Choroid plexus epithelial cell (primary cell): ENCODE data around the gene AGBL2.
"Not testable (repeated sequence)": the region's sequence is repeated elsewhere in the genome, so short reads cannot be mapped to it uniquely, and the experiment has no call there.

Experiments used
- DNase-seq: peaks from one replicate; pipeline ENCODE4 v3.0.0-alpha.2; 2010; ENCODE audit warnings: low read depth
- H3K4me3 ChIP-seq: 2 replicates; pipeline ENCODE4 v1.5.1; 2011; ENCODE audit warnings: low read depth, mild to moderate bottlenecking, control low read depth, low read length, moderate library complexity
- TF ChIP-seq, protein P1 (sequence below): conservative IDR thresholded peaks from 2 replicates; pipeline ENCODE4 v1.5.1; 2011; ENCODE audit warnings: low read depth, mild to moderate bottlenecking, control low read depth, inconsistent platforms, low read length, moderate library complexity

AGBL2 gene, protein sequence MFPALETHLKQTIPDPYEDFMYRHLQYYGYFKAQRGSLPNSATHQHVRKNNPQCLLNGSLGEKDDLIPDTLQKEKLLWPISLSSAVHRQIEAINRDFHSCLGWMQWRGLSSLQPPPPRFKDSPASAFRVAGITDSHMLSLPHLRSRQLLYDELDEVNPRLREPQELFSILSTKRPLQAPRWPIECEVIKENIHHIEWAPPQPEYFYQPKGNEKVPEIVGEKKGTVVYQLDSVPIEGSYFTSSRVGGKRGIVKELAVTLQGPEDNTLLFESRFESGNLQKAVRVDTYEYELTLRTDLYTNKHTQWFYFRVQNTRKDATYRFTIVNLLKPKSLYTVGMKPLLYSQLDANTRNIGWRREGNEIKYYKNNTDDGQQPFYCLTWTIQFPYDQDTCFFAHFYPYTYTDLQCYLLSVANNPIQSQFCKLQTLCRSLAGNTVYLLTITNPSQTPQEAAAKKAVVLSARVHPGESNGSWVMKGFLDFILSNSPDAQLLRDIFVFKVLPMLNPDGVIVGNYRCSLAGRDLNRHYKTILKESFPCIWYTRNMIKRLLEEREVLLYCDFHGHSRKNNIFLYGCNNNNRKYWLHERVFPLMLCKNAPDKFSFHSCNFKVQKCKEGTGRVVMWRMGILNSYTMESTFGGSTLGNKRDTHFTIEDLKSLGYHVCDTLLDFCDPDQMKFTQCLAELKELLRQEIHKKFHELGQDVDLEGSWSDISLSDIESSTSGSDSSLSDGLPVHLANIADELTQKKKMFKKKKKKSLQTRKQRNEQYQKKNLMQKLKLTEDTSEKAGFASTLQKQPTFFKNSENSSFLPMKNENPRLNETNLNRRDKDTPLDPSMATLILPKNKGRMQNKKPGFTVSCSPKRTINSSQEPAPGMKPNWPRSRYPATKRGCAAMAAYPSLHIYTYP

DNA sequence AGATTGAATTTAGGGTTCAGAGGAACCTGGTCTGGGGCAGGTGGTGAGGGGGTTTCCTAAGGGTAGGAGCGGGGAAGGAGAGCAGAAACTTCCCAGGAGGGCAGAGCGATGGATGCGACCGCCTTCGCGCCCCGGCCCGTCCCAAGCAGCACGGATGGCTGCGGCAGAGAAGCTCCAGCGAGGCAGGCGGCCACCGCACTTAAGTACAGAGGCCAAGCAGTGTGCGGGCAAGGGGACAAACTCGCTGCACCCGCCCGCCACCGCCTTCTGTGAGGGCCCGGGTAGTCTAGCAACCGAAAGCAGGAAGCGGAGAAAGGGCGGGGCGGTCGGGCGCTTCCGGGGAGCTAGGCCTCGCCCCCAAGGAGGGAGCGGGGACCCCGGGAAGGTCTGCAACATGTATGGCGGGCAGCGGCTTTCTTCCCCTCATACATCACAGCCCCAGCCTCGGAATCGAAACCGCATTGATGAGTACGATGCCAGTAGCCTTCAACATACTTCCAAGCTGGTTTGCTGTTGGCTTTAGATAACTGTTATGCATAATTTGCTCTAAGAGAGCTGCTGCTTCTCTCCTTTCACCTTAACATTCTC, at the start of gene AGBL2:
Gene AGBL2, minus strand, starts transcription at position 288 of the 588 bp plus-strand sequence. CDS start 719 bp downstream, outside the sequence.
- TF ChIP-seq, protein P1, sequence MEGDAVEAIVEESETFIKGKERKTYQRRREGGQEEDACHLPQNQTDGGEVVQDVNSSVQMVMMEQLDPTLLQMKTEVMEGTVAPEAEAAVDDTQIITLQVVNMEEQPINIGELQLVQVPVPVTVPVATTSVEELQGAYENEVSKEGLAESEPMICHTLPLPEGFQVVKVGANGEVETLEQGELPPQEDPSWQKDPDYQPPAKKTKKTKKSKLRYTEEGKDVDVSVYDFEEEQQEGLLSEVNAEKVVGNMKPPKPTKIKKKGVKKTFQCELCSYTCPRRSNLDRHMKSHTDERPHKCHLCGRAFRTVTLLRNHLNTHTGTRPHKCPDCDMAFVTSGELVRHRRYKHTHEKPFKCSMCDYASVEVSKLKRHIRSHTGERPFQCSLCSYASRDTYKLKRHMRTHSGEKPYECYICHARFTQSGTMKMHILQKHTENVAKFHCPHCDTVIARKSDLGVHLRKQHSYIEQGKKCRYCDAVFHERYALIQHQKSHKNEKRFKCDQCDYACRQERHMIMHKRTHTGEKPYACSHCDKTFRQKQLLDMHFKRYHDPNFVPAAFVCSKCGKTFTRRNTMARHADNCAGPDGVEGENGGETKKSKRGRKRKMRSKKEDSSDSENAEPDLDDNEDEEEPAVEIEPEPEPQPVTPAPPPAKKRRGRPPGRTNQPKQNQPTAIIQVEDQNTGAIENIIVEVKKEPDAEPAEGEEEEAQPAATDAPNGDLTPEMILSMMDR: no peak
- H3K4me3 ChIP-seq: peak within 1 kb of the TSS; percentile 93
- peak; percentile 64 for DNase-seq

DNA sequence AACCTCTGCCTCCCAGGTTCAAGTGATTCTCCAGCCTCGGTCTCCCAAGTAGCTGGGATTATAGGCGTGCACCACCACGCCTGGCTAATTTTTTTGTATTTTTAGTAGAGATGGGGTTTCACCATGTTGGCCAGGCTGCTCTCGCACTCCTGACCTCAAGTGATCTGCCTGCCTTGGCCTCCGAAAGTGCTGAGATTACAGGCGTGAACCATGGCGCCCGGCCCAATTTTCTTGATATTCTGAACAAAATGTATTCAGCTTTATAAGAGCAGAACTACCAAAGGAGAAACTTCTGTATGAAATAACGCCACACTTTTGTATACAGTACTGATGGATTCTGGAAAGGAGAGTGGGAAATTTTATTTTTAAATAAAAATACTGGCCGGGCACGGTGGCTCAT, 44.1 kb upstream of the AGBL2 start:
- DNase-seq, H3K4me3 ChIP-seq: not testable (repeated sequence)

DNA sequence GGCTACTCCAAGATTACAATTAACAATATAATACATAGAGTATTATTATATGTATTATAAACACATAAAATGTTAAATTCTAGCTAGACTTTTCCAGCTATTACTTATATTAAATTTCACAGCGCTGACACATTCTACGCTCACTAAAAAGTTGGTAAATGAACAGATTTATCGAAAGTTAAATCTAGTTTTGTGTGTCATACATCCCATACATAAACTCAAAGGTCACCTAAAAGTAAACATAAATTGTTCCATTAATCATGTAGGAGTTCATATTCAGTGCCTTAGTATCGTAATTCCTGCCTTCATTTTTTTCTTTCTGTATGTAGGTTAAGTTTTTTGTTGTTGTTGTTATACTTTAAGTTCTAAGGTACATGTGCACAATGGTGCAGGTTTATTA, 41.0 kb upstream of the AGBL2 start:
- DNase-seq: no peak
- H3K4me3 ChIP-seq: no peak overlapping the region
- TF ChIP-seq, protein P1: no peak

DNA sequence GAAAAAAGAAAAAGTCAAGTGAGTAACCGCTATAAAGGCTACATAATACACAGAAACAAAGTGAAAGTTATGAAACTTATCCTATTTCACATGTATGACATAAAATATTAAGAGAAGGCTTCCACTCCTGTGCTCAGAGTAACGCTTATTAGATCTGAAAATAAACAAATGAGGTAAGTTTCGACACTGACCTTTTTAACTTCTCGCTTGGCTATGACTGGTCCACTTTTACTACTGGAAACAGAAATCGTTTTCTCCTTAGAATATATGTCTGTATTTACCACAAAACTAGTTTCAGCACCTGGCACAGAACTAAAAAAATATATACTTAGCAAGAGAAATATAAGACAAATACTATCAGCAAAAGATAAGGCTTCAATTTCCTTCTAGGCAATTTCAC, 35.6 kb upstream of the AGBL2 start:
- no peak for DNase-seq
- no peak overlapping the region for H3K4me3 ChIP-seq
- TF ChIP-seq, protein P1: no peak

DNA sequence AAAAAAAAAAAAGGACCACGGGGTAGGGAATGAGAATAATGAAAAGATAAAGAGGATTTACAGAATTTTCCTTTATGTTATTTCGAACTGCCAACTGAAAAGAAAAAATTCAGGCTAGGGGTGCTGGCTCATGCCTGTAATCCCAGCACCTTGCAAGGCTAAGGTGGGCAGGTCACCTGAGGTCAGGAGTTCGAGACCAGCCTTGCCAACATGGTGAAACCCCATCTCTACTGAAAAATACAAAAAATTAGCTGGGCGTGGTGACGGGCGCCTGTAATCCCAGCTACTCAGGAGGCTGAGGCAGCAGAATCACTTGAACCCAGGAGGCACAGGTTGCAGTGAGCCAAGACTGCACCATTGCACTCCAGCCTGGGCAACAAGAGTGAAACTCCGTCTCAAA, 27.3 kb upstream of the AGBL2 start:
- not testable (repeated sequence) for H3K4me3 ChIP-seq

DNA sequence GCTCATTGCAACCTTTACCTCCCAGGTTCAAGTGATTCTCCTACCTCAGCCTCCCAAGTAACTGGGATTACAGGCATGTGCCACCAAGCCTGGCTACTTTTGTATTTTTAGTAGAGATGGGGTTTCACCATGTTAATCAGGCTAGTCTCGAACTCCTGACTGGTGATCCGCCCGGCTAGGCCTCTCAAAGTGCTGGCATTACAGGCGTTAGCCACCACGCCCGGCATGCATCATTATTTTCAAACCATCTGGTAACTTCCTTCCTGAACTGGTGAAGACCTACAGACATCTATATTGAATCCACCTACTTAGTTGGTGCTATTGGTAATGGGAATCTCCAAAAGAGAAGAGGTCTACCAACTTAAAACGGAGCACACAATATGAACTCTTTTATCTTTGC, 22.6 kb upstream of the AGBL2 start:
- not testable (repeated sequence) for DNase-seq, H3K4me3 ChIP-seq

More for the DNA sequence above, 27.3 kb upstream of the AGBL2 start:
- DNase-seq: not testable (repeated sequence)

DNA sequence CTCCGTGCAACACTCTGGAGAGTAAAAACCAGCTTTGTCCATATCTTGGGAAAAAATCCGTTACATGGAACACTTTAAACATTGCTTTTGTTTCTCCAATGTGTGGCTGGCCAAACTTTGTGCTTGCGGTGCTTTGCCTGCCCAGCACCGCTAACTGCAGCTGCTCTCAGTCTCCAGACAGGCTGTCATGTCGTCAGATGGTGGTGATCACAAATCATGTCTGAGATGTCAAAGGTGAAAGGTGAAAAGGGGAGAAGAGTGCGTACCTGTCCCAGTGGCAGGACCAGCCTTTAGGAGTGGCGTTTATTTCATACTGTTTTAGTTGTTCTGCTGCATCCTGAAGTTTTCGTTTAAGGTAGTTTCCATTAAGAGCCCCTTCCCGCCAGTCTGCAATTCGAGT, 17.1 kb upstream of the AGBL2 start:
- TF ChIP-seq, protein P1: no peak
- H3K4me3 ChIP-seq: no peak overlapping the region
- no peak for DNase-seq

DNA sequence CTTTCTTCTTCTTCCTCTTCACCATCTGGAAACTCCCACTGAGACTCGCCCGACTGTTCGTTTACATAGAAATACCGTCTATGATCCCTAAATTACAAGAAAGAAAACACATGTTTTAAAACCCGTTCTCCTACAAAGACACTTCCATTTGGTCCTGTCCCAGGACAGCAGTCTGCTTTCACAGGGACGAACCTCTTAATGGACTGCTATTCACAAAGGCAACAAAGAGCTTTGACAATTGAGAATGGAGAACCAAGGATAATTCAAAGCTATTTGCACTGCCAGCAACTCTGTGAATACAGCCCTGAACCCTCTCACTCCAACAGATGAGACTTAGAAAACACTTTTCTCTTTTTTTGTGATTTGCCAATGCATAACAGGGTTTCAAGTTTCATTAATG, 16.3 kb upstream of the AGBL2 start:
- H3K4me3 ChIP-seq: no peak overlapping the region
- DNase-seq: no peak
- TF ChIP-seq, protein P1: no peak
